NAMALWA (cell line): ENCODE measurements around the gene LAMC1.

Source experiments
- DNase-seq: peaks from one replicate; pipeline ENCODE4 v3.0.0-alpha.2; 2015; ENCODE audit warnings: low spot score

Gene LAMC1

DNA sequence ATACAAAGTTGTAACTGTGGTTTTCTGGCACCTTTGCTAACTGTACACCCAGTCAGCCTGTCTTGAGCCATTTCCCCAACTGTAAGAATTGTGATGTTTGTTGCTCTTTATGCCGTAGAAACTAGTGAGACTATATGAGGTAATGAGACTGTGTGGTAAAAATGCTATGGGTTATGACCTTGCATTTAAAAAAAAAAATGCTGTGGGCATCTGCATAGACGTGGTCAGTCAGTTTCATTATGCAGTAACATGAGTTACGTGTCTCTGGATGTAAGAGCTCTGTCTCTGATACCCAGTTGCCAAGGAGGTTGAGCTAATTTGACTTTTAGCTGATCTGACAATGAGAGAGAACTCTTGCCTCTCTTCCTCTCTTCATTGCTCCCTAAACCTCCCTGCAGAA is 82.2 kb downstream of the LAMC1 start:
- no peak for DNase-seq

DNA sequence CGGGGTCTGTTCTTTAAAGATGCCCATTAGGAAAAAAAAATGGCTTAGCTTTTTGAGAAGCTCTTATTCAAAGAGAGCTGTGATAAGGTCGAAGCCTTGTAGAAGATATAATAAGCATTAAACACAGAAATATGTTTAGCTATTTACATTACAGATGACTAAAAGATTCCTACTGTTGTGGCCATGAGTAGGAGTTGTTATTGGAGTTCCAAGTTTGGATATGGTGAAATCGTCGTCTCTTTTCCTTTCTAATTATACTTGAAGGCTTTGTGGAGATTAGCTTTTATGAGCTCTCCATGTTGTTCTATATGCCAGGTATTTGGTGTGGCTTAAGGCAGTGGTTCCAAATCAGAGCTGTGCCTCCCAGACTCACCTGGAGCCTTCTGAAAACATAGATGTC is 82.9 kb downstream of the LAMC1 start:
- DNase-seq = no peak

DNA sequence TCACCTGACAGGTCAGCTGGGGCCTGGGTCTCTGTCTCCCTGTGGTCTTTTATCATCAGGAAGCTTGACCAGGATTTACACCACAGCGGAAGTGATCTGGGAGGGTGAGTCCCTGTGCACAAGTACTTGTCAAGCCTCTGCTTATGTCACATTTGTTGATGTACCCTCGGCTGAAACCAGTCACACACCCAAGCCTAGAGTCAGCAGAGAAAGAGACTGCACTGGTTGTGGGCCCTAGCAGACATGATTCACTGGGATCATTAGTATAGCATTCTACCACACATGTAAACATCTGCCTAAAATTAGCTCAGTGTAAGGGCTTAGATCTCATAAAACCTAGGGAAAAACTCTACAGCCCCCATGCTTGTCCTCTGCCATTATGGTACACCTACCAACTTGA is 83.5 kb downstream of the LAMC1 start:
- no peak for DNase-seq

DNA sequence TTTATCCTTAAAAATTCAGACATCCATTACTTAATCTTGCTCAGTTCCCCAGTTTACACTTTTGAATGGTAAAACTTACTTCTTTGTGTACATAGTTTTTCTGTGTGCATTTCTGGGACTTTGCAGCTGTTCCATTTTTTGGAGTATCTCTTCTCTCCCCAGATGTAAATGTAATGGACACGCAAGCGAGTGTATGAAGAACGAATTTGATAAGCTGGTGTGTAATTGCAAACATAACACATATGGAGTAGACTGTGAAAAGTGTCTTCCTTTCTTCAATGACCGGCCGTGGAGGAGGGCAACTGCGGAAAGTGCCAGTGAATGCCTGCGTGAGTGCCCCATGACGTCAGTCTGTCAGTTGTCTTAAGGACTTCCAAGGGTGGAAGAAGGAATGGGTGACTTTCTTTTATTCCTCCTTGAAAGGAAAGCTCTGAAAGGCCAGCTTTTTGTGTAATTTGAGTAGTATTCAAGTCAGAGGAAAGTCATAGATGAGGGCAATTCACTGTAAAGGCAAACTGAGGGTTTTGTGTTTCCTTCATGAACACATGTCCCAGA is 87.2 kb downstream of the LAMC1 start:
- DNase-seq = no peak

DNA sequence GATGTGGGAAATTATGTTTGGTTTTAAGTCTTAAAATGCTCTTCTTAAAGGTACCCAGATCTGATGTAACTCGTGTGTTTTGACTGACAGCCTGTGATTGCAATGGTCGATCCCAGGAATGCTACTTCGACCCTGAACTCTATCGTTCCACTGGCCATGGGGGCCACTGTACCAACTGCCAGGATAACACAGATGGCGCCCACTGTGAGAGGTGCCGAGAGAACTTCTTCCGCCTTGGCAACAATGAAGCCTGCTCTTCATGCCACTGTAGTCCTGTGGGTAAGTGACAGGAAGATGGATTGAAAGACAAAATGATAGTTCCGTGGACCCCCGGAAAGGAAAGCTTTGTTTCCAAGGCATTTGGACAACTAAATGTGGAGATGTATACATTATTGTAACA is 91.2 kb downstream of the LAMC1 start:
- DNase-seq = no peak

DNA sequence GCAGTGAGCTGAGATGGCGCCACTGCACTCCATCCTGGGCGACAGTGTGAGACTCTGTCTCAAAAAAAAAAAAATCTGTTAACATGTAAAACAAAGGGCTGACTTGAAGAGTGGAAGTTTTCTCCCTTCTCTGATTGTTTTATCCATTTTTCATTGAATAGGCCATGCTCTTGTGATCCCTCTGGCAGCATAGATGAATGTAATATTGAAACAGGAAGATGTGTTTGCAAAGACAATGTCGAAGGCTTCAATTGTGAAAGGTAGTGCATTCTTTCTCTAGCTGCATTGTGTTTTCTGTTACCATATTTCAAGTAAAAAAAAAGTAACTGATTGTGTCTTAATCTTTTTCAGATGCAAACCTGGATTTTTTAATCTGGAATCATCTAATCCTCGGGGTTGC is 93.2 kb downstream of the LAMC1 start:
- DNase-seq = no peak

DNA sequence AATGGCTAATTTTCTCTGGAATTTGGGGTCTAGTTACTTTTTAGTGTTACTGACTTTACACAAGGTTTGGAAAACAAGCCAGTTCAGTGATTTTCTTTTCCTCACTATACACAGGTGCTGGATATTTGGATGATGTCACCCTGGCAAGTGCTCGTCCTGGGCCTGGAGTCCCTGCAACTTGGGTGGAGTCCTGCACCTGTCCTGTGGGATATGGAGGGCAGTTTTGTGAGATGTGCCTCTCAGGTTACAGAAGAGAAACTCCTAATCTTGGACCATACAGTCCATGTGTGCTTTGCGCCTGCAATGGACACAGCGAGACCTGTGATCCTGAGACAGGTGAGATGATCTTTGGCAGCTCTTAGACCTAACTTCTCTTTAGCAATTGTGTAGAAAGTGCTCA is 98.4 kb downstream of the LAMC1 start:
- no peak for DNase-seq

DNA sequence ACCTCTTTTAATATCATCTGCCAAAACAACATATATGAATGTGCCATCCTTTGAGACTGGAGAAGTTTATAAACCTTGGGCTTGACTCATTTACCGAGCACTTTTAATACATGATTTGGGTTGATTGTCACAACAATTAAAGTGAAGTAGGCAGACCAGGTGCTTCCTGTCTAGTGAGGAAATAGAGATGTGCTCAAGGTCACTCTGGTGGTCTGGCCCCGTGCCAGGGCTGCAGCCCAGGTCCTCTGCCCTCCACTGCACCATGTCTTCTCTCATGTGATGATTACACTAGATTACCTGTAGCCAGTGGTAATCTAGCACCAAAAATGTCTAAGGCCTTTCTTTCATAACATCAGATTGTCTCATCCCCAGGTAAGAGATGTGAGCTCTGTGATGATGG is 101.0 kb downstream of the LAMC1 start:
- DNase-seq = peak; percentile 71

DNA sequence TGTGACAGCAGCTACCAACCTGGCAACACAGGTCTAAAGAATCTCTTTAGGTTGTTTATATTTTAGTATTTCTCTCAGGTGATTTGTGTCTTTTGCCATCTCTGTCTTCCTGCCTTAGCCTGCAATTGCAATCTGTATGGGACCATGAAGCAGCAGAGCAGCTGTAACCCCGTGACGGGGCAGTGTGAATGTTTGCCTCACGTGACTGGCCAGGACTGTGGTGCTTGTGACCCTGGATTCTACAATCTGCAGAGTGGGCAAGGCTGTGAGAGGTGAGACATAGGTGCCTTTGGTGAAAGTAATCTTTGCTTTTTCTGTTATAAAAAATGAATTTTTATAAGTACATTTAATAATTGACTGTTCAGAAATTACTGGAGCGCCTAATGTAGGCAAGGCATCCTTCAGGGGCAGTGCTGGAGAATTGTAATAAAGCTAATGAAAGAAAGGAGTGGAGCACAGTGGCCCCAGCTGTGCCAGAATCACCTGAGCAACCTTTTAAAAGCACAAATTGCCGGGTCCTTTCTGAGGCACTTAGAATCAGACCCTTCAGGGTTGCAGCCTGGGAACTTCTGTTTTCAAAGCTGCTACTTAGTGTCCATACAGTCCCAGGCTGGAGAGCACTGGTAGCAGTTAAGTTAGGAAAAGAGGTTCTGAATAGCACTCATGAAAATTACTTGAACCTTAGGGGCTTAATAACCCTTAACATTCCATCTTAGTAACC is 102.2 kb downstream of the LAMC1 start:
- DNase-seq = no peak

DNA sequence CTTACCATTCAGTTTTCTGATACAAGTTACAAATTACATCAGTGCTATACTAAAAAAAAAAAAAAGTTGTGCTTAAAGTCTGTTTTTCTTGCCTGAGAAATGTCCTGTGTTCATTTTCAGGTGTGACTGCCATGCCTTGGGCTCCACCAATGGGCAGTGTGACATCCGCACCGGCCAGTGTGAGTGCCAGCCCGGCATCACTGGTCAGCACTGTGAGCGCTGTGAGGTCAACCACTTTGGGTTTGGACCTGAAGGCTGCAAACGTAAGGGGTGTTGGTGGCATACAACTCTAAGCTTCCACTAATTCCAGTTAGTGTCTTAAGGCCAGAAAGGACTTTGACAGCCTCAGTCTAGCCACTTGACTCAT is 102.8 kb downstream of the LAMC1 start:
- no peak for DNase-seq

DNA sequence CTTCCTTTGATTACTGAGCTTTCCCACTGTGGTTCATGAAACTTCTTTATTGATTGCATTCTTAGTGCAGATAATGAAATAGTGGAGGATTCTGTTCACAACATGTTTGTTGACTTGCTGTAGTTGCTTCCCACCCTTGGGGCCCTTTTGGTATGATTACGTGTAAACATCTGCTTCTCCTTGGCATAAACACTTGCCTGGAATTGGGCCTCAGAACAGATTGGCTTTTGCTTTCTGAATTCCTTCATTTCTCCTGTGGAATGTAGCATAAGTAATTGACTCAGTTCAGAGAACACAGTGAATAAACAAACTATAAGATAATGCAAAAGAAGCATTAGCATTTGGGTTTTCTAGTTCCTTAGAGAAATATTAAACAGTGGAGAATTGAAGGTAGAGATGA is 103.3 kb downstream of the LAMC1 start:
- DNase-seq = no peak

DNA sequence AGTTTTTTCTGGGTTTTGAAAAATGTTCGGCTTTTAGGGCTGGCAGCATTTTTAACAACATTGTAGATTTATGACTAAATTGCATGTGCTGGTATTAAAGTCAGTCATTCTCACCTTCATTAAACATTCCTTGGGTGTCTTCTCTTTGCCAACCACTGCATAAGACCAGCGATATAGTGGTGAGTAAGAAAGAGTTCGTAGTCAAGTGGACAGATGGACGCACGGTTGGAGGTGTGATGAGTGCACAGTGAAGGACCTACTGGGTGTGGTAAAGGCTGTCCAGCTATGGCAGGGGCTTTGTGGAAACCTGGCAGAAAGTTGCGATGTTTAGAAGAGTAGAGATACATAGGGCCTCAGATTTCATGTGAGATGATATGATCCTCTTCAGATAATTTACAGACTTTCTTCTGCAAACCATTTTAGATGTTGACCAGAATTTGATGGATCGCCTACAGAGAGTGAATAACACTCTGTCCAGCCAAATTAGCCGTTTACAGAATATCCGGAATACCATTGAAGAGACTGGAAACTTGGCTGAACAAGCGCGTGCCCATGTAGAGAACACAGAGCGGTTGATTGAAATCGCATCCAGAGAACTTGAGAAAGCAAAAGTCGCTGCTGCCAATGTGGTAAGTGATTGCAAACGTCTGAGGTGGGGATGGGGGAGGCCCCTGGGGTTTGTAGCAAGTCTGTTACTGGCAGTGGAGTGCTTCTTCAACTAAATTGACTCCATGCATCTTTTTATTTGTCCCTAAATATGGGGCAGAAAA is 106.9 kb downstream of the LAMC1 start:
- no peak for DNase-seq

DNA sequence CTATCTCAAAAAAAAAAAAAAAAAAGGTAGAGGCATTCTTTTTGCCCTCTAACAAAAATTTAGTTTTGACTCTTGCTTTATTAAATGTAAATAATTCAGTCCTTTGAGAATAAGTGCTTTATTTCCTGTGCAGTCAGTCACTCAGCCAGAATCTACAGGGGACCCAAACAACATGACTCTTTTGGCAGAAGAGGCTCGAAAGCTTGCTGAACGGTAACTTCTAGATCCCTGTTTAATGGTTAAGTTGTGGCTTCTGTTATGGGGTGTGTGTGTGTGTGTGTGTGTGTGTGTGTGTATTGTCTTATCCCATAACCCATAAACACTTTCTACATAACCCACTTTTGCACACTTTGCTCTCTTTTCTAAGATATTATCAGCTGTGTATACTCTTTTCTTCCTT is 107.9 kb downstream of the LAMC1 start:
- no peak for DNase-seq

DNA sequence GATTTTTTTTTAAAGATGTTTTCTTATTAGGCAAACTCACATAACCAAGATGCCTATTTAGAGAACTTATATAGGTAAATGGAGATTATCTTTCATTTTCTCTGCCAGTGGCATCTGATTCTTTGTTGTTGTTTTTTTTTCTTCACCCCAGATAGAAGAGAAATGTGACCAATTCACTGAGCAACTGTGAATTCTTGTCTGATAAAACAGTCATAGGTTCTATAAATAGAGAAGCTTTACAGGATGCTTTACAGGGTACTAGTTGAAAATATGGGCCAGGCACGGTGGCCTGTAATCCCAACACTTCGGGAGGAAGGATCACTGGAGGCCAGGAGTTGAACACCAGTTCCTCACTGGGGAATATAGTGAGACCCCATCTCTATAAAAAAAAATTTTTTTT is 112.1 kb downstream of the LAMC1 start:
- no peak for DNase-seq

DNA sequence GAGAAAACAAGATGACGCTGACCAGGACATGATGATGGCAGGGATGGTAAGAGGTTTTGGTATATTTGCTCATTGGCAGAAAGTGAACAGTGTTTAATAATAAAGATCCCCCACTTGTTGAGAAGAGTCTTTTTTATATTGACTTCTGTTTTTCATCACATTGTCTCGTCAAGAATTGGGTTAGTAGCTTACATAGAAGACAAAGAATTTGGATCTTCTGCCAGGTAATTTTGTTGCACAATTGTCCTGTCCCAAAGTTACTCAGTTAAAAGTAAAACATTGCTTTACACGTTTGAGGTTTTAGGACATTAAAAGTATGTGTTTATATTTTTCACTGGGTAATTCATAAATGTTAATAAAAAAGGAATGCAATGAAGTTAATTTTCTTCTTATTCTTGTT is 114.6 kb downstream of the LAMC1 start:
- no peak for DNase-seq

DNA sequence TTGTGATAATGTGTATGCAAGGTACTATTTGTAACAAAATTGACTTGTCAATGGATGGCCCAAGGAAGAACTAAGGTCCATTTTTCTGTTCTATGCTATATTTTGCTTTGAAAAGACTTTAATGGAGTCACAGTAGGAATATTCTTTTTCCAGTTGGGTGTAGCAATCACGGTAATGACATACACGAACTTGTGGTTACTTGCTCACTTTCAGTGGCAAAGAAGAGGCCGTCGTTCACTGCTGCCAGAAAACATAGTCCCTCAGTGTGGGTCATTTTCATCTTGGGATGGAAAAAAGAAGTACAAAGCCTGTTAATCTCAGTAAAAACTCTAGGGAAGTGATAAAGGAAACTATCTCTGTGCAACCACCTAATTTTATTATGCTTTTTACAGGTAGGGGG is 115.1 kb downstream of the LAMC1 start:
- DNase-seq = no peak

DNA sequence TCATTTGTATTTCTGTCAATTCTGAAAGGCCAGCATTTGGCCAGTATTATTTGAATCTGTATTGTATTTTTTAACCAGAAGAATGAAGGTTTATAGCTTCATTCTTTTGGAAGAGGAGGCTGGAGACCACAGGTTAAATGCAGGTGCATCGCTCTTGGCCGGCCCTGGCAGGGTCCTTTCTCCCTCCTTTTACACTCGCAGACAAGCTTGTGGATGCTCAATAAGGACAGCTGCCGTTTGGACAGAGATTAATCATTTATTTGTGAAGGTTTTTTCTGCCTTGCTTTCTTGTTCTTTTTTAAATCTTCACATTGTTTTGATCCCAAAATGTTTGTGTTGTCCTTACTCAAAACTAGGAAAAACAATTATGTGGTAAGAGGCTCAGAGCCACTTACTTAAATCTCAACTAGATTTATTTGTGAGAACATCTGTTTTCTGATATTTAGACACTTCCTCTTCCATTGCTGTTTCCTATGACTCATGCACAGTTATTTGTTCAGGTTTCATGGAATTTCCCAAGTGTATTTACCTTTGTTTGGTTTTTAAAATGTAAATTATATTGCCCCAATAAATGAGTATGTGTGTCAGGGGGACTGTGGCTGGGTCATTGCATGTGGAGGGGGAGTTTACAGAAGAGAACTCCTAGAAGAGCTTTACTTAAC is 116.2 kb downstream of the LAMC1 start:
- no peak for DNase-seq

DNA sequence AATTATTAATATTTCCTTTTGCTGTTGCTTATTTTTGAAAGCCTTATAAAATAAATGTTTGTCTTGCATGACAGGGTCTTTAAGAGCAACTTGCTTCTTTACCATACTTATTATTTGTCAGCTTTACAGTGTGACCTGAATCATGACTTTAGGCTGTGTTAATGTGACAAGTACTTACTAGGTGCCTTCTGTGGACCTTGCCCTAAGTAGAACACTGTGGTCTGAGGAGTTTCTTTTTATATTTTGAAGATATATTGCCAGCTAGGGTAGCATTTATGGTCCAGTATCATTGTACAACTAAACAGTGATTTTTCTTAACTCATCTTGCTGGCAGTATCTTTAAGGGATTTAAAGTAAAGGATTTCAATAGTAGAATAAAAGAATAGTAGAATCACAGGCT is 117.4 kb downstream of the LAMC1 start:
- DNase-seq = no peak

DNA sequence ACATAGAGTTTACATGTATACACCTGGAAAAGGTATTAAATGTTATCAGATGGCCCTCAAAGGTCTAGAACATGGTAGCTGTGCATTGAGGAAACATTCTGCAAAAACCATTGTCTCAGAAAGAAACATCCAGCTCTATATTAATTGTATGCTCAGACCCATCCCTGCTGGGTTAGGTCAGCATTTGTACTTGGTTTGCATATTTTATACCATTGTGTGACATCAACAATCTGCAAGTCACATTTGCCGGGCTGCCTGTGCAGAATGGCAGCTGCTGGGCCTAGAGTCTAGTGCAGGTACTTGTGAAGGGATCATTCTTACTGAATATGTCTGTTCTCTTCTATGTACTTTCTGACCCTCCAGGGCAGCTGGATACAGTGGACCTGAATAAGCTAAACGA is 119.0 kb downstream of the LAMC1 start:
- no peak for DNase-seq

DNA sequence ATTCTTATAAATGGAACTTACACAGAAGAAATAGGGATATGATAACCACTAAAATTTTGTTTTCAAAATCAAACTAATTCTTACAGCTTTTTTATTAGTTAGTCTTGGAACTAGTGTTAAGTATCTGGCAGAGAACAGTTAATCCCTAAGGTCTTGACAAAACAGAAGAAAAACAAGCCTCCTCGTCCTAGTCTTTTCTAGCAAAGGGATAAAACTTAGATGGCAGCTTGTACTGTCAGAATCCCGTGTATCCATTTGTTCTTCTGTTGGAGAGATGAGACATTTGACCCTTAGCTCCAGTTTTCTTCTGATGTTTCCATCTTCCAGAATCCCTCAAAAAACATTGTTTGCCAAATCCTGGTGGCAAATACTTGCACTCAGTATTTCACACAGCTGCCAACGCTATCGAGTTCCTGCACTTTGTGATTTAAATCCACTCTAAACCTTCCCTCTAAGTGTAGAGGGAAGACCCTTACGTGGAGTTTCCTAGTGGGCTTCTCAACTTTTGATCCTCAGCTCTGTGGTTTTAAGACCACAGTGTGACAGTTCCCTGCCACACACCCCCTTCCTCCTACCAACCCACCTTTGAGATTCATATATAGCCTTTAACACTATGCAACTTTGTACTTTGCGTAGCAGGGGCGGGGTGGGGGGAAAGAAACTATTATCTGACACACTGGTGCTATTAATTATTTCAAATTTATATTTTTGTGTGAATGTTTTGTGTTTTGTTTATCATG is 120.5 kb downstream of the LAMC1 start:
- no peak for DNase-seq

DNA sequence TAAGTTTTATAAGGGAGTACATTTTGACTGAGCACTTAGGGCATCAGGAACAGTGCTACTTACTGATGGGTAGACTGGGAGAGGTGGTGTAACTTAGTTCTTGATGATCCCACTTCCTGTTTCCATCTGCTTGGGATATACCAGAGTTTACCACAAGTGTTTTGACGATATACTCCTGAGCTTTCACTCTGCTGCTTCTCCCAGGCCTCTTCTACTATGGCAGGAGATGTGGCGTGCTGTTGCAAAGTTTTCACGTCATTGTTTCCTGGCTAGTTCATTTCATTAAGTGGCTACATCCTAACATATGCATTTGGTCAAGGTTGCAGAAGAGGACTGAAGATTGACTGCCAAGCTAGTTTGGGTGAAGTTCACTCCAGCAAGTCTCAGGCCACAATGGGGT is 121.5 kb downstream of the LAMC1 start:
- DNase-seq = no peak

DNA sequence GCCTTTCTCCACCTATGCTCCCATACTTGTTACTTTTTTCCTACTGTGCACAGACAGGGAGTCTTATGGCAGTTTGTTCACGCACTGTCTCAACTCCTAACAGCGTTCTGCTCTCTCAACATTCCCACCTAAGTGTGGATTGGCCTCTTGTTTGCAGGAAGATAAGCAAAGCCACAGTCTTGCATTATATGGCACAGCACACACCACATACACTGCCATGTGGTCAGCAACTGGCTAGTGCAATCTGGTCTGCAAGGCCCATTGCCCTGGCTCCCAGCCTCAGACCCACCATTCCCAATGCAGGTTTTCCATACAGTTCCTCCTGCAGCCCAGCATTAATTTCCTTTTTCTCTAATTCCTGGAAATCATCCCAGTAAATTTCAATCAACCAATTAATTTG is 124.5 kb downstream of the LAMC1 start:
- DNase-seq = no peak
